ENCODE data around the gene ACR.
"Not testable (repeated sequence)": the region's sequence is repeated elsewhere in the genome, so short reads cannot be mapped to it uniquely, and the experiment has no call there.

The ACR gene

DNA sequence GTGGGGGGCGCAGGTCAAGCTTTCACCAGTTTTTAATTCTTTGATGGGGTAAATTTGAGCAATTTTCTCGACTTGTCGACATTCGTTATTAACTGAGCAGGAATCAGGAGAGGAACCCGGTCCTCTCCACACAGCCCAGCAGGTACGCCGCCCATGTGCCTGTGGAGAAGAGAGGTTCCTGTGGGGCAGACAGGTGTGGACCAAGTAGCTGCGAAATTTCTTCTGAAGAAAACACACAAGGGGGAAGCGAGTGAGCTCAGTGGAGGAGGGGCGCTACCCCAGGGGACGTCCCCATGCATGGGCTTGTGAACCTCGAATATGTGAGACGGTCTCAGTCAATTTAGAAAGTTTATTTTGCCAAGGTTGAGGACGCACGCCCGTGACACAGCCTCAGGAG lies 45.9 kb downstream of the ACR start:
- not testable (repeated sequence) for DNase-seq

DNA sequence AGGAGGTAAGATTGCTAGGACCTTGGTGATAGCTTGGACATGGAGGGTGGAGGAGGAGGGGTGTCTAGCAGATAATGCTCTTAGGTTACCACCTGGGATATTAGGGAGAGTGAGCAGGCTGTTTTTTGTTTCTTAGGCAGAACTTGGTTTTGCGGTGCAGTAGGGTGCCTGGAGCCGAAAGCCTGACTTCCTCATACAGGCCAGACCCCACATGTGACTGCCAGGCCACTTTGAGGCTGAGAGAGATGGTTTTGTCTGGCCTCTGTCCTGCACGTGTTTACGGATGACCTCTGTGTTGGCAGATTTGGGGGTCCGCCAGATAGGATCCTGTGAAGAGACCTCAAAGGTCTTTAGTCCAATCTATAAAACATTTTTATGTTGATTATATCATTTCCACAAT lies 47.3 kb downstream of the ACR start:
- DNase-seq: not testable (repeated sequence)

DNA sequence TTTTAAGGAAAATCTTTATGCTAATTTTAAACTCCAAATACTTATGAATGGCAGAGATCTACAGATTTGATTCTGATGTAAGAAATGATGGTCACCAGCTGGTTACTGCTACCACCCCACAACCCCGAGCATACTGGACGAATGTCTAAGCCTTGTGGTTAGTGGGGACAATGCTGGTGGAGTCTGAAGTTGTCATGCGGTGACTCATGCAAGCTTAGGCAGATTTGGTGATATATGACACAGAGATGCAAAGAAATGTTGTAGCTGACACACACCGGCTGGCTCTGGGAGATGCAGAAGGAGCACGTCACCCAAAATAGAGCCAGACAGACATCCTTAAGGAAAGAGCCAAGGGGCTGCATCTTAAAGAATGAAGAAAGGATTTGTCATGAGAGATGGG lies 48.9 kb downstream of the ACR start:
- not testable (repeated sequence) for DNase-seq
